A549 (cell line): Measurements from ENCODE around the gene CNTNAP5. TPM values are rescaled to one million over a fixed set of nuclear protein-coding genes. Genes with fewer than 3 reads are reported as not detected.

Source experiments
- ATAC-seq, 2 experiments: fragments of 200-7000 bp in 1 of 2; fragments of >200 bp in 1 of 2; cut with Nextera tagmentation in 1 of 2; cut with Tn5 transposase in 1 of 2; 3 replicates each; pipeline versions ENCODE4 v1.8.0 to v1.9.1; 2018 to 2020; ENCODE audit warnings: mild to moderate bottlenecking in 1 of 2, moderate library complexity in 1 of 2
- CTCF ChIA-PET: fragments of 300-600 bp; sonication (Branson Sonifier 250); formaldehyde crosslinking; extraction: SDS; loops from one replicate; lab custom pipeline; 2021; ENCODE audit warnings: antibody characterized with exemption, inconsistent platforms; lab: Yijun Ruan, JAX
- POLR2A ChIA-PET: fragments of 350-600 bp; formaldehyde crosslinking; extraction: SDS; loops from one replicate; lab custom pipeline; 2021; ENCODE audit warnings: antibody characterized with exemption, inconsistent platforms; lab: Yijun Ruan, JAX
- DNase-seq, 2 experiments: peaks; one replicate each; pipeline versions ENCODE4 v3.0.0 to v3.0.0-alpha.2; 2011 to 2016; ENCODE audit warnings: low read depth in 1 of 2, low spot score in 1 of 2
- FAIRE-seq: peaks from 2 replicates; lab custom pipeline; 2011; peaks lifted over from hg19 to GRCh38; lab: Jason Lieb, UNC
- H3K27ac ChIP-seq, 2 experiments: fragments of >200 bp; sonication (Bioruptor Twin); formaldehyde crosslinking; 3 replicates each; pipeline ENCODE4 v1.5.1; 2016 to 2017
- H3K4me1 ChIP-seq: fragments of >200 bp; sonication (Bioruptor Twin); formaldehyde crosslinking; 3 replicates; pipeline ENCODE4 v1.6.1; 2016
- H3K4me2 ChIP-seq: fragments of >200 bp; sonication (Bioruptor Twin); formaldehyde crosslinking; 3 replicates; pipeline ENCODE4 v1.6.1; 2016
- H3K4me3 ChIP-seq: fragments of >200 bp; sonication (Bioruptor Twin); formaldehyde crosslinking; 3 replicates; pipeline ENCODE4 v1.5.1; 2016
- H3K9me3 ChIP-seq: fragments of >200 bp; sonication (Bioruptor Twin); formaldehyde crosslinking; 3 replicates; pipeline ENCODE4 v1.6.1; 2016
- CBX8 ChIP-seq: fragments of 200-600 bp; sonication (generic); IDR thresholded peaks from 2 replicates; pipeline ENCODE4 v1.6.1; 2016
- CEBPB ChIP-seq, 2 experiments: fragments of >200 bp in 1 of 2; sonication (Bioruptor Twin) in 1 of 2; formaldehyde crosslinking in 1 of 2; IDR thresholded peaks; 2 replicates each; pipeline ENCODE4 v1.6.1; 2012 to 2016
- CHD2 ChIP-seq: fragments of 150-350 bp; IDR thresholded peaks from 2 replicates; pipeline ENCODE4 v1.6.1; 2014; ENCODE audit warnings: low read length; ENCODE audit not compliant: partially characterized antibody
- CHD4 ChIP-seq: fragments of 200-600 bp; sonication (generic); IDR thresholded peaks from 2 replicates; pipeline ENCODE4 v1.6.1; 2016; ENCODE audit warnings: antibody characterized with exemption, mild to moderate bottlenecking, borderline replicate concordance
- EHMT2 ChIP-seq: fragments of 200-600 bp; sonication (generic); IDR thresholded peaks from 2 replicates; pipeline ENCODE4 v1.6.1; 2016; ENCODE audit warnings: antibody characterized with exemption, low read depth, mild to moderate bottlenecking, moderate library complexity
- EP300 ChIP-seq, 2 experiments: fragments of >200 bp; sonication (Bioruptor Twin); formaldehyde crosslinking; IDR thresholded peaks; 2 replicates in 1 of 2; 3 replicates in 1 of 2; pipeline ENCODE4 v1.6.1; 2016 to 2017
- HDAC2 ChIP-seq: fragments of 200-600 bp; sonication (generic); IDR thresholded peaks from 2 replicates; pipeline ENCODE4 v1.6.1; 2016
- HEYL ChIP-seq: fragments of 250-450 bp; sonication (Bioruptor Pico); IDR thresholded peaks from 2 replicates; pipeline ENCODE4 v1.8.0; 2021; ENCODE audit warnings: mild to moderate bottlenecking, moderate library complexity
- HOXA7 ChIP-seq: fragments of 250-450 bp; sonication (Bioruptor Pico); IDR thresholded peaks from 2 replicates; pipeline ENCODE4 v1.5.0; 2020; ENCODE audit warnings: mild to moderate bottlenecking, moderate library complexity
- HOXB13 ChIP-seq: fragments of 250-450 bp; sonication (Bioruptor Pico); IDR thresholded peaks from 2 replicates; pipeline ENCODE4 v1.5.0; 2020; ENCODE audit warnings: low read depth, mild to moderate bottlenecking, moderate library complexity
- HOXB5 ChIP-seq: fragments of 250-450 bp; sonication (Bioruptor Pico); IDR thresholded peaks from 2 replicates; pipeline ENCODE4 v1.5.0; 2020; ENCODE audit warnings: mild to moderate bottlenecking, moderate library complexity
- JUN ChIP-seq, 2 experiments: fragments of >200 bp; sonication (Bioruptor Twin); formaldehyde crosslinking; IDR thresholded peaks; 2 replicates in 1 of 2; 3 replicates in 1 of 2; pipeline ENCODE4 v1.6.1; 2016 to 2017
- JUNB ChIP-seq: fragments of >200 bp; sonication (Bioruptor Twin); formaldehyde crosslinking; IDR thresholded peaks from 2 replicates; pipeline ENCODE4 v1.6.1; 2016
- KDM5A ChIP-seq: fragments of 200-600 bp; sonication (generic); IDR thresholded peaks from 2 replicates; pipeline ENCODE4 v1.6.1; 2016; ENCODE audit warnings: antibody characterized with exemption, mild to moderate bottlenecking
- MAZ ChIP-seq: fragments of 150-350 bp; IDR thresholded peaks from 2 replicates; pipeline ENCODE4 v1.6.1; 2014; ENCODE audit warnings: antibody characterized with exemption, low read depth, low read length, borderline replicate concordance
- NPAS2 ChIP-seq: fragments of 250-450 bp; sonication (Bioruptor Pico); IDR thresholded peaks from 2 replicates; pipeline ENCODE4 v1.8.0; 2022; ENCODE audit warnings: mild to moderate bottlenecking, moderate library complexity, borderline replicate concordance
- POLR2A ChIP-seq: IDR thresholded peaks from 2 replicates; pipeline ENCODE4 v1.6.1; 2012; ENCODE audit warnings: mild to moderate bottlenecking, low read length
- RARB ChIP-seq: fragments of 250-450 bp; sonication (Bioruptor Pico); IDR thresholded peaks from 2 replicates; pipeline ENCODE4 v1.8.0; 2021; ENCODE audit warnings: mild to moderate bottlenecking, moderate library complexity
- RCOR1 ChIP-seq: fragments of 150-350 bp; IDR thresholded peaks from 2 replicates; pipeline ENCODE4 v1.6.1; 2014; ENCODE audit warnings: antibody characterized with exemption, low read length, low read depth
- REST ChIP-seq: fragments of 200-600 bp; sonication (generic); IDR thresholded peaks from 2 replicates; pipeline ENCODE4 v1.6.1; 2016; ENCODE audit warnings: antibody characterized with exemption, mild to moderate bottlenecking, moderate library complexity
- SMC3 ChIP-seq: fragments of >200 bp; sonication (Bioruptor Twin); formaldehyde crosslinking; IDR thresholded peaks from 3 replicates; pipeline ENCODE4 v1.6.1; 2018; ENCODE audit warnings: inconsistent platforms
- TFCP2L1 ChIP-seq: fragments of 250-450 bp; sonication (Bioruptor Pico); IDR thresholded peaks from 2 replicates; pipeline ENCODE4 v1.5.0; 2021; ENCODE audit warnings: mild to moderate bottlenecking
- TP53 ChIP-seq: fragments of 250-450 bp; sonication (Bioruptor Pico); IDR thresholded peaks from 2 replicates; pipeline ENCODE4 v1.5.0; 2021; ENCODE audit warnings: mild to moderate bottlenecking, moderate library complexity
- WGBS: methylation state at CpG from one replicate; pipeline ENCODE4 v1.1.6; 2017; ENCODE audit errors: missing lambda C conversion rate; 5-methylcytosine and 5-hydroxymethylcytosine counted together
- polyA plus RNA-seq, 4 experiments: library from polyadenylated mRNA; depleted of rRNA in 3 of 4; stranded (reverse); fragments of >200 nt; fragmentation: RNase III in 1 of 4; extraction: RNeasy Plus Mini Kit Qiagen cat#74134 plus additional on column Dnase treatment in 1 of 4; gene quantifications; 2 replicates in 3 of 4; 3 replicates in 1 of 4; pipeline ENCODE4 v1.2.3, GENCODE V29; 2011 to 2017
- TF ChIP-seq, protein P1 (sequence below): fragments of >200 bp; sonication (Bioruptor Twin); formaldehyde crosslinking; IDR thresholded peaks from 3 replicates; pipeline ENCODE4 v1.5.1; 2016
- TF ChIP-seq, protein P2 (sequence below): fragments of 150-350 bp; IDR thresholded peaks from 2 replicates; pipeline ENCODE4 v1.6.1; 2014; ENCODE audit warnings: low read depth, mild to moderate bottlenecking, low read length

Gene CNTNAP5
- polyA plus RNA-seq, 2 of the 4 experiments (the other 2 are of a cell fraction): not detected

- ChIA-PET POLR2A (no interaction called here), CTCF (no interaction called here)
- no peak for DNase-seq
- Histone ChIP-seq H3K4me2 (no peak overlapping the region), H3K4me1 (no peaks in the 10 kb centered on the region), H3K9me3 (no peaks in the 10 kb centered on the region), H3K27ac (no peak overlapping the region), H3K4me3 (no peak overlapping the region)
- TF ChIP-seq POLR2A (no peak), KDM5A (no peak), REST (no peak), CEBPB (IDR thresholded peaks at IDR 0.05) (no peak), EP300 (IDR thresholded peaks at IDR 0.05) (no peak)
- no peak for FAIRE-seq
- WGBS: 33% methylated on average over 3 of the region's 3 CpGs
- no peak for ATAC-seq
These were observed 622.2 kb downstream of the CNTNAP5 start for GRCh38 chr2:124647245-124647644.

DNA sequence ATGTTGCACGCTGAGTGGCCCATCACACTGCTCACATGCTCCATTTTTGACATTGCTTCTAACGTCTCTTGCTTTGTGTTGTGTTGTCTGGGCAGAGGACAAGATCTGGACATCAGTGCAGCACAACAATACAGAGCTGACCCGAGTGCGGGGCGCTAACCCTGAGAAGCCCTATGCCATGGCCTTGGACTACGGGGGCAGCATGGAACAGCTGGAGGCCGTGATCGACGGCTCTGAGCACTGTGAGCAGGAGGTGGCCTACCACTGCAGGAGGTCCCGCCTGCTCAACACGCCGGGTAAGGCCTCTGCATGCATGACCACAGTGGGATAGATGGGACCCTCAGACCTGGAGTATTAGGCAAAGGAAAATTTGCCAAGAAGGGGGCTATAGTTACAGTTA is 622.6 kb downstream of the CNTNAP5 start:
- H3K9me3 ChIP-seq: no peaks in the 10 kb centered on the region
- ATAC-seq: no peak
- no peak overlapping the region for H3K4me2 ChIP-seq
- ChIA-PET POLR2A (no interaction called here), CTCF (no interaction called here)
- H3K27ac ChIP-seq: no peak overlapping the region
- no peak overlapping the region for H3K4me3 ChIP-seq
- TF ChIP-seq TFCP2L1 (CRISPR knock-in tag) (no peak), CHD4 (no peak), HOXB5 (CRISPR knock-in tag) (no peak), HDAC2 (no peak), HOXA7 (CRISPR knock-in tag) (no peak), POLR2A (no peak), TP53 (CRISPR knock-in tag) (no peak), CEBPB (IDR thresholded peaks at IDR 0.05) (no peak)
- no peaks in the 10 kb centered on the region for H3K4me1 ChIP-seq
- 6% methylated on average over 10 of the region's 12 CpGs for WGBS
- no peak for DNase-seq
- no peak for FAIRE-seq

GRCh38 chr2:124649001-124649400 is 623.9 kb downstream of the CNTNAP5 start:
- Histone ChIP-seq H3K4me1 (no peaks in the 10 kb centered on the region), H3K9me3 (no peaks in the 10 kb centered on the region), H3K27ac (no peak overlapping the region)
- DNase-seq: no peak
- no peak for ATAC-seq
- FAIRE-seq: no peak
- CTCF ChIA-PET: interaction anchor here (0.7 kb wide), 1 partner anchor 25 kb away, joined by 3 read pairs; no protein-coding TSS in a partner anchor
- TF ChIP-seq NPAS2 (no peak), SMC3 (no peak), RARB (CRISPR knock-in tag) (no peak)
- TF ChIP-seq, all 56 proteins: peak for 0
- WGBS: 2% methylated on average over 6 of the region's 6 CpGs
- no peak overlapping the region for H3K4me2 ChIP-seq
- no peak overlapping the region for H3K4me3 ChIP-seq
- POLR2A ChIA-PET: no interaction called here

DNA sequence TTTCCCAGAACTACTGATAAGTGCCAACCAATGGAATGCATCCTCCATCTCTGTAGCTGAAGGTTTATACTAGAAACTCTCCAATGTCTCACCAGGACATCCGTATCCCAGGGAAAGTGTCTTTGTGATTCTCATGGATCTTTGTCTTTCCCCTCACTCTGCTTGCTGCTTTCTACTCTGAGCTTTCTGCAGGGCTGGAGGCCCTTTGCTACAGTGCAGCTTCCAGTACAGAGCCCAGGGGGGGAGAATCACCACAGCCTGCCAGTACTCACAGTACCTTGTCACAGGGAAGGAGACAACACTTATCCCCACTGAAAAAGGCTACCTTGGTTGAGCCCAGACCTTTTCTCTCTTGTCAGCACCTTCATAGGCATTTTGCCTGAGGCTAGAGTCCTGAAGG is 627.0 kb downstream of the CNTNAP5 start:
- H3K27ac ChIP-seq: no peak overlapping the region

DNA sequence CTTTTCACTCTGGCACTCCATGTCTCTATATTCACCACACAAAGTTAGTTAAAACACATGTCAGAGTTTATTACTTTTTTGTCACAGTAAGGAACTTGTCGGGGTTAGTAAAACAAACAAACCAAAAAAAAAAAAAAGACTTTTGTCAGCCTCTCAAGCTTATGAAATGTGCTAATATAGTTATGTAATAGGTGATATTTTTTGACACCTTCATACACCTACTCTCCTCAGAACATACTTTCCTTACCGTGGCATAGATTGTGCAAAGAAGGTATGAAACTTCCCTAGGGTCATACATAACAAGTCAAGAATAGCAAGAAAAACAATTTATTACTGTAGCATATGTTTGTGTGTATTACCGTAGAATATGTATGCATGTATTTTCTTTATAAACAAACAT is 633.3 kb downstream of the CNTNAP5 start:
- H3K27ac ChIP-seq: no peak overlapping the region
- H3K4me2 ChIP-seq: no peak overlapping the region
- no peaks in the 10 kb centered on the region for H3K4me1 ChIP-seq
- WGBS: 3% methylated on average over 3 of the region's 3 CpGs
- ATAC-seq: no peak
- DNase-seq: no peak
- ChIA-PET POLR2A (no interaction called here), CTCF (no interaction called here)
- no peak for FAIRE-seq
- H3K4me3 ChIP-seq: no peak overlapping the region
- H3K9me3 ChIP-seq: 0 out of 3 replicates have a peak, but pooled peaks cover 4% of the 10 kb centered on the region
- TF ChIP-seq HOXB13 (CRISPR knock-in tag) (no peak), CBX8 (no peak), MAZ (no peak), TFCP2L1 (CRISPR knock-in tag) (no peak), JUNB (no peak), HOXA7 (CRISPR knock-in tag) (no peak), JUN (IDR thresholded peaks at IDR 0.05) (no peak), EHMT2 (no peak), CHD2 (no peak)
- TF ChIP-seq, protein P1, sequence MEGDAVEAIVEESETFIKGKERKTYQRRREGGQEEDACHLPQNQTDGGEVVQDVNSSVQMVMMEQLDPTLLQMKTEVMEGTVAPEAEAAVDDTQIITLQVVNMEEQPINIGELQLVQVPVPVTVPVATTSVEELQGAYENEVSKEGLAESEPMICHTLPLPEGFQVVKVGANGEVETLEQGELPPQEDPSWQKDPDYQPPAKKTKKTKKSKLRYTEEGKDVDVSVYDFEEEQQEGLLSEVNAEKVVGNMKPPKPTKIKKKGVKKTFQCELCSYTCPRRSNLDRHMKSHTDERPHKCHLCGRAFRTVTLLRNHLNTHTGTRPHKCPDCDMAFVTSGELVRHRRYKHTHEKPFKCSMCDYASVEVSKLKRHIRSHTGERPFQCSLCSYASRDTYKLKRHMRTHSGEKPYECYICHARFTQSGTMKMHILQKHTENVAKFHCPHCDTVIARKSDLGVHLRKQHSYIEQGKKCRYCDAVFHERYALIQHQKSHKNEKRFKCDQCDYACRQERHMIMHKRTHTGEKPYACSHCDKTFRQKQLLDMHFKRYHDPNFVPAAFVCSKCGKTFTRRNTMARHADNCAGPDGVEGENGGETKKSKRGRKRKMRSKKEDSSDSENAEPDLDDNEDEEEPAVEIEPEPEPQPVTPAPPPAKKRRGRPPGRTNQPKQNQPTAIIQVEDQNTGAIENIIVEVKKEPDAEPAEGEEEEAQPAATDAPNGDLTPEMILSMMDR: no peak
- TF ChIP-seq, protein P2, sequence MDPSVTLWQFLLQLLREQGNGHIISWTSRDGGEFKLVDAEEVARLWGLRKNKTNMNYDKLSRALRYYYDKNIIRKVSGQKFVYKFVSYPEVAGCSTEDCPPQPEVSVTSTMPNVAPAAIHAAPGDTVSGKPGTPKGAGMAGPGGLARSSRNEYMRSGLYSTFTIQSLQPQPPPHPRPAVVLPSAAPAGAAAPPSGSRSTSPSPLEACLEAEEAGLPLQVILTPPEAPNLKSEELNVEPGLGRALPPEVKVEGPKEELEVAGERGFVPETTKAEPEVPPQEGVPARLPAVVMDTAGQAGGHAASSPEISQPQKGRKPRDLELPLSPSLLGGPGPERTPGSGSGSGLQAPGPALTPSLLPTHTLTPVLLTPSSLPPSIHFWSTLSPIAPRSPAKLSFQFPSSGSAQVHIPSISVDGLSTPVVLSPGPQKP: no peak

More for the DNA sequence above, 627.0 kb downstream of the CNTNAP5 start:
- no peak for TF ChIP-seq SMC3
- TF ChIP-seq RCOR1: no peak
- no peak for TF ChIP-seq HEYL (CRISPR knock-in tag)
- ChIA-PET CTCF (no interaction called here), POLR2A (no interaction called here)
- Histone ChIP-seq H3K9me3 (no peaks in the 10 kb centered on the region), H3K4me2 (no peak overlapping the region), H3K4me3 (no peak overlapping the region), H3K4me1 (no peaks in the 10 kb centered on the region)
- no peak for FAIRE-seq
- ATAC-seq: no peak
- WGBS: 36% methylated on average over 1 of the region's 1 CpG
- no peak for DNase-seq
